Adrenal gland (tissue), 12 donors: ENCODE results near the gene BEND3. TPM values are rescaled to one million over a fixed set of nuclear protein-coding genes. Genes with fewer than 3 reads are reported as not detected.
"Not testable (repeated sequence)": the region's sequence is repeated elsewhere in the genome, so short reads cannot be mapped to it uniquely, and the experiment has no call there.

ENCODE experiments used
- DNase-seq, 7 donors: peaks; one replicate each; pipeline ENCODE4 v3.0.0-alpha.2; 2019 to 2020
- H3K27ac ChIP-seq, 5 donors: fragments of 200-600 bp; sonication (generic) in 4 of 5; 1 replicate in 3 of 5; 2 replicates in 2 of 5; pipeline versions ENCODE4 v1.5.1 to v1.8.0; 2016 to 2020; ENCODE audit warnings: mild to moderate bottlenecking in 1 of 5
- H3K27me3 ChIP-seq: fragments of 200-600 bp; 2 replicates; pipeline ENCODE4 v1.8.0; 2021
- H3K36me3 ChIP-seq, 2 donors: fragments of 200-600 bp; replicated peaks in 1 of 2; 1 replicate in 1 of 2; 2 replicates in 1 of 2; pipeline versions ENCODE4 v1.5.1 to v1.8.0; 2018 to 2022
- H3K4me1 ChIP-seq, 2 donors: fragments of 200-600 bp; replicated peaks in 1 of 2; 1 replicate in 1 of 2; 2 replicates in 1 of 2; pipeline versions ENCODE4 v1.5.1 to v1.8.0; 2018 to 2021
- H3K4me3 ChIP-seq, 4 donors: fragments of 200-600 bp; sonication (generic) in 3 of 4; one replicate each; pipeline ENCODE4 v1.5.1; 2016 to 2018
- H3K9me3 ChIP-seq, 3 donors: fragments of 200-600 bp; sonication (generic) in 1 of 3; replicated peaks in 1 of 3; 1 replicate in 2 of 3; 2 replicates in 1 of 3; pipeline versions ENCODE4 v1.5.1 to v1.8.0; 2016 to 2021
- POLR2A ChIP-seq, 2 donors: fragments of 450-650 bp; IDR thresholded peaks; one replicate each; pipeline ENCODE4 v1.6.1; 2017; ENCODE audit warnings: antibody characterized with exemption in 2 of 2, mild to moderate bottlenecking in 2 of 2, moderate library complexity in 1 of 2
- WGBS, 4 donors: extraction: QIAGEN DNeasy Blood & Tissue Kit in 2 of 4; methylation state at CpG; one replicate each; pipeline versions ENCODE4 v1.1.5 to v1.1.7; 2013 to 2017; 5-methylcytosine and 5-hydroxymethylcytosine counted together
- intact Hi-C, 2 donors: fragments of 100-400 bp; cut with DNase I; formaldehyde crosslinking; loops; one replicate each; pipeline versions ENCODE4 v1.14.1 to v1.15.0; 2022 to 2023
- polyA plus RNA-seq, 3 donors: library from polyadenylated mRNA; stranded (reverse); fragments of 200-250 nt in 2 of 3; fragments of 350-450 nt in 1 of 3; fragmentation: Illumina TruSeq in 1 of 3; extraction: RNeasy Lipid Tissue Mini Kit (QIAGEN cat#74804) in 1 of 3; gene quantifications; one replicate each; pipeline ENCODE4 v1.2.3, GENCODE V29; 2013 to 2014
- total RNA-seq, 9 donors: library from RNA; depleted of rRNA in 4 of 9; stranded (reverse); fragments of >200 nt in 4 of 9; fragments of 120-200 nt in 1 of 9; fragmentation: NEBNext Ultra II Directional in 1 of 9; extraction: Animal tissue kit (Norgen Biotek cat#: 25700) in 1 of 9; gene quantifications; one replicate each; pipeline versions ENCODE4 v1.1.0 to v1.2.4, GENCODE V29; 2013 to 2023
- TF ChIP-seq, protein P1 (sequence below), 6 experiments: fragments of 450-650 bp in 4 of 6; fragments of 200-600 bp in 2 of 6; sonication (generic) in 1 of 6; IDR thresholded peaks; 1 replicate in 5 of 6; 2 replicates in 1 of 6; pipeline versions ENCODE4 v1.5.1 to v1.8.0; 2016 to 2021; ENCODE audit warnings: antibody characterized with exemption in 6 of 6, mild to moderate bottlenecking in 2 of 6, moderate library complexity in 1 of 6
- donor health status: healthy with polysubstance abuse.
- donor health status: Bipolar disorder and iron deficiency.
- donor health status: DM: yes; HTN: yes; CAD: no.
- donor health status: DM: no; HTN: no; CAD: no.
- donor health status: DM: no; HTN: no; CAD: no.
- donor health status: DM: yes; HTN: yes; CAD: no.

The BEND3 gene
- total and polyA plus RNA-seq, 12 donors: 0.64 to 3.5 (median 1.9) TPM

- no peaks in the 10 kb centered on the region for H3K4me1 ChIP-seq
- no peak for DNase-seq
- no peaks in the 10 kb centered on the region for H3K36me3 ChIP-seq
- no peak overlapping the region for H3K27ac ChIP-seq
- H3K9me3 ChIP-seq: no peaks in the 10 kb centered on the region
- no peak overlapping the region for H3K4me3 ChIP-seq
- no peaks in the 10 kb centered on the region for H3K27me3 ChIP-seq
- TF ChIP-seq POLR2A (IDR thresholded peaks at IDR 0.05): no peak
- TF ChIP-seq, protein P1, sequence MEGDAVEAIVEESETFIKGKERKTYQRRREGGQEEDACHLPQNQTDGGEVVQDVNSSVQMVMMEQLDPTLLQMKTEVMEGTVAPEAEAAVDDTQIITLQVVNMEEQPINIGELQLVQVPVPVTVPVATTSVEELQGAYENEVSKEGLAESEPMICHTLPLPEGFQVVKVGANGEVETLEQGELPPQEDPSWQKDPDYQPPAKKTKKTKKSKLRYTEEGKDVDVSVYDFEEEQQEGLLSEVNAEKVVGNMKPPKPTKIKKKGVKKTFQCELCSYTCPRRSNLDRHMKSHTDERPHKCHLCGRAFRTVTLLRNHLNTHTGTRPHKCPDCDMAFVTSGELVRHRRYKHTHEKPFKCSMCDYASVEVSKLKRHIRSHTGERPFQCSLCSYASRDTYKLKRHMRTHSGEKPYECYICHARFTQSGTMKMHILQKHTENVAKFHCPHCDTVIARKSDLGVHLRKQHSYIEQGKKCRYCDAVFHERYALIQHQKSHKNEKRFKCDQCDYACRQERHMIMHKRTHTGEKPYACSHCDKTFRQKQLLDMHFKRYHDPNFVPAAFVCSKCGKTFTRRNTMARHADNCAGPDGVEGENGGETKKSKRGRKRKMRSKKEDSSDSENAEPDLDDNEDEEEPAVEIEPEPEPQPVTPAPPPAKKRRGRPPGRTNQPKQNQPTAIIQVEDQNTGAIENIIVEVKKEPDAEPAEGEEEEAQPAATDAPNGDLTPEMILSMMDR (IDR thresholded peaks at IDR 0.05): no peak
- 89 to 92% (median 91%) methylated on average over 12 to 14 of the region's 14 CpGs for WGBS, 4 donors
- intact Hi-C loops: no loop called here
Observed at GRCh38 chr6:107098436-107099307, 16.6 kb downstream of the BEND3 start.

GRCh38 chr6:107084459-107084858, 30.9 kb downstream of the BEND3 start:
- H3K27ac ChIP-seq, H3K9me3 ChIP-seq, H3K27me3 ChIP-seq, H3K4me3 ChIP-seq, H3K36me3 ChIP-seq, H3K4me1 ChIP-seq, DNase-seq, intact Hi-C loops: not testable (repeated sequence)
- WGBS, 4 donors: 95 to 98% (median 97%) methylated on average over 7 of the region's 7 CpGs

DNA sequence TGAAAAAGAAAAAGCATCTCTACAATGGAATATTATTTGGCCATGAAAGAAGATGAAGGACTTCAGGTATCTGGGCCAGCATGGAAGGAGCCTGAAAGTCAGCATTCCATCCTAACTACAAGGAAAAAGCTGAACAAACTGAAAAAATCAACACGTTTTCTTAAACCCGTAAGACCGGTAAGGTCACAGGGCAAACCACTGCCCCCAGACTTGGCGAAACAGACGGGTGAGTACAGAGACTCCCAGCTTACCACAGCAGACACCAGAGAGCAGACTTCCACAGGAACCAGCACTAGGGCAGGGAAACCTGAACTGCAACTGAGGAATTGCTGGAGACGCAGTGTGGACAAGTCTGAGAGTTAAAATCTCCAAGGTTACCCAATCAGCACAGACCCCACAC, 31.4 kb downstream of the BEND3 start:
- intact Hi-C loops: no loop called here
- DNase-seq: no peak
- no peak overlapping the region for H3K27ac ChIP-seq
- WGBS, 4 donors: 84 to 97% (median 96%) methylated on average over 6 of the region's 6 CpGs
- no peaks in the 10 kb centered on the region for H3K9me3 ChIP-seq
- TF ChIP-seq, protein P1 (IDR thresholded peaks at IDR 0.05): no peak
- TF ChIP-seq POLR2A (IDR thresholded peaks at IDR 0.05): no peak
- H3K27me3 ChIP-seq: no peaks in the 10 kb centered on the region
- no peak overlapping the region for H3K4me3 ChIP-seq
- no peaks in the 10 kb centered on the region for H3K36me3 ChIP-seq
- H3K4me1 ChIP-seq: no peaks in the 10 kb centered on the region

GRCh38 chr6:107083047-107083768, 32.1 kb downstream of the BEND3 start:
- H3K27me3 ChIP-seq: no peaks in the 10 kb centered on the region
- H3K36me3 ChIP-seq: no peaks in the 10 kb centered on the region
- H3K9me3 ChIP-seq: no peaks in the 10 kb centered on the region
- no peak for TF ChIP-seq POLR2A (IDR thresholded peaks at IDR 0.05)
- TF ChIP-seq, protein P1 (IDR thresholded peaks at IDR 0.05): no peak
- no peak overlapping the region for H3K27ac ChIP-seq
- intact Hi-C loops: no loop called here
- H3K4me1 ChIP-seq: no peaks in the 10 kb centered on the region
- no peak overlapping the region for H3K4me3 ChIP-seq
- no peak for DNase-seq
- 79 to 94% (median 90%) methylated on average over 10 of the region's 10 CpGs for WGBS, 4 donors
